ENCODE measurements around the gene FLNB.

- no peak for TF ChIP-seq JUND (IDR thresholded peaks at IDR 0.05; ENCODE audit: low read depth, low read length)
- no peak for TF ChIP-seq PKNOX1 (IDR thresholded peaks at IDR 0.05)
Measured at GRCh38 chr3:58106061-58106460, 97.8 kb downstream of the FLNB start.

Measured in GM12878 (cell line).